Neural progenitor cell (in vitro differentiated cells): ENCODE measurements around the gene POTEH.
"Not testable (repeated sequence)": the region's sequence is repeated elsewhere in the genome, so short reads cannot be mapped to it uniquely, and the experiment has no call there.

Source experiments
- EZH2 ChIP-seq: fragments of 200-600 bp; sonication (generic); IDR thresholded peaks from 2 replicates; pipeline ENCODE4 v1.6.1; 2017; ENCODE audit warnings: antibody characterized with exemption, mild to moderate bottlenecking, moderate library complexity
- EZH2phosphoT487 ChIP-seq: fragments of 200-600 bp; sonication (generic); IDR thresholded peaks from 2 replicates; pipeline ENCODE4 v1.6.1; 2017; ENCODE audit warnings: antibody characterized with exemption
- TF ChIP-seq, protein P1 (sequence below): fragments of 200-600 bp; sonication (generic); IDR thresholded peaks from 2 replicates; pipeline ENCODE4 v1.5.1; 2017; ENCODE audit warnings: antibody characterized with exemption, mild to moderate bottlenecking

GRCh38 chr22:15664682-15665081 is 25.1 kb upstream of the POTEH start:
- not testable (repeated sequence) for TF ChIP-seq EZH2phosphoT487, EZH2
- TF ChIP-seq, protein P1, sequence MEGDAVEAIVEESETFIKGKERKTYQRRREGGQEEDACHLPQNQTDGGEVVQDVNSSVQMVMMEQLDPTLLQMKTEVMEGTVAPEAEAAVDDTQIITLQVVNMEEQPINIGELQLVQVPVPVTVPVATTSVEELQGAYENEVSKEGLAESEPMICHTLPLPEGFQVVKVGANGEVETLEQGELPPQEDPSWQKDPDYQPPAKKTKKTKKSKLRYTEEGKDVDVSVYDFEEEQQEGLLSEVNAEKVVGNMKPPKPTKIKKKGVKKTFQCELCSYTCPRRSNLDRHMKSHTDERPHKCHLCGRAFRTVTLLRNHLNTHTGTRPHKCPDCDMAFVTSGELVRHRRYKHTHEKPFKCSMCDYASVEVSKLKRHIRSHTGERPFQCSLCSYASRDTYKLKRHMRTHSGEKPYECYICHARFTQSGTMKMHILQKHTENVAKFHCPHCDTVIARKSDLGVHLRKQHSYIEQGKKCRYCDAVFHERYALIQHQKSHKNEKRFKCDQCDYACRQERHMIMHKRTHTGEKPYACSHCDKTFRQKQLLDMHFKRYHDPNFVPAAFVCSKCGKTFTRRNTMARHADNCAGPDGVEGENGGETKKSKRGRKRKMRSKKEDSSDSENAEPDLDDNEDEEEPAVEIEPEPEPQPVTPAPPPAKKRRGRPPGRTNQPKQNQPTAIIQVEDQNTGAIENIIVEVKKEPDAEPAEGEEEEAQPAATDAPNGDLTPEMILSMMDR = not testable (repeated sequence)
